HepG2 (cell line): ENCODE measurements around the gene DENND4B. TPM values are rescaled to one million over a fixed set of nuclear protein-coding genes. Genes with fewer than 3 reads are reported as not detected.

Source experiments
- ATF1 ChIP-seq: IDR thresholded peaks from 2 replicates; pipeline ENCODE4 v1.6.1; 2016; ENCODE audit warnings: mild to moderate bottlenecking, control low read depth
- CCDC6 ChIP-seq: sonication (generic); formaldehyde crosslinking; IDR thresholded peaks from 2 replicates; pipeline ENCODE4 v1.8.1; 2022; ENCODE audit warnings: mild to moderate bottlenecking, missing genetic modification reagents, moderate library complexity
- GABPB1 ChIP-seq: IDR thresholded peaks from 2 replicates; pipeline ENCODE4 v1.6.1; 2016; ENCODE audit warnings: mild to moderate bottlenecking, missing genetic modification reagents, moderate library complexity, missing compliant biosample characterization
- HOXA5 ChIP-seq: sonication (generic); formaldehyde crosslinking; IDR thresholded peaks from 2 replicates; pipeline ENCODE4 v1.4.0; 2020; ENCODE audit warnings: missing genetic modification reagents
- HOXD1 ChIP-seq: sonication (generic); formaldehyde crosslinking; IDR thresholded peaks from 2 replicates; pipeline ENCODE4 v1.5.0; 2020; ENCODE audit warnings: missing genetic modification reagents
- KLF16 ChIP-seq, 2 experiments: sonication (generic) in 1 of 2; formaldehyde crosslinking in 1 of 2; IDR thresholded peaks; 2 replicates each; pipeline versions ENCODE4 v1.6.1 to v1.8.0; 2016 to 2023; ENCODE audit warnings: missing genetic modification reagents in 2 of 2, missing compliant biosample characterization in 1 of 2
- NAIF1 ChIP-seq: sonication (generic); formaldehyde crosslinking; IDR thresholded peaks from 2 replicates; pipeline ENCODE4 v1.5.0; 2020; ENCODE audit warnings: mild to moderate bottlenecking, missing genetic modification reagents, borderline replicate concordance
- NRL ChIP-seq: sonication (generic); formaldehyde crosslinking; IDR thresholded peaks from 2 replicates; pipeline ENCODE4 v1.5.0; 2020; ENCODE audit warnings: missing genetic modification reagents, mild to moderate bottlenecking, moderate library complexity, borderline replicate concordance
- POLR2G ChIP-seq: fragments of 200-400 bp; formaldehyde crosslinking; IDR thresholded peaks from 2 replicates; pipeline ENCODE4 v1.6.1; 2018; ENCODE audit warnings: mild to moderate bottlenecking, low read depth, low read length, moderate library complexity
- RFXAP ChIP-seq: sonication (generic); formaldehyde crosslinking; IDR thresholded peaks from 2 replicates; pipeline ENCODE4 v1.4.0; 2020; ENCODE audit warnings: missing genetic modification reagents, borderline replicate concordance
- SATB2 ChIP-seq: sonication (generic); formaldehyde crosslinking; IDR thresholded peaks from 2 replicates; pipeline ENCODE4 v1.5.0; 2020; ENCODE audit warnings: missing genetic modification reagents
- SIN3B ChIP-seq: fragments of 150-350 bp; IDR thresholded peaks from 2 replicates; pipeline ENCODE4 v1.6.1; 2014; ENCODE audit warnings: low read length
- SP2 ChIP-seq: sonication (generic); formaldehyde crosslinking; IDR thresholded peaks from 2 replicates; pipeline ENCODE4 v1.5.1; 2020; ENCODE audit warnings: mild to moderate bottlenecking, missing genetic modification reagents
- SPEN ChIP-seq: sonication (generic); formaldehyde crosslinking; IDR thresholded peaks from 2 replicates; pipeline ENCODE4 v1.5.1; 2020; ENCODE audit warnings: low read depth, mild to moderate bottlenecking, missing genetic modification reagents
- SRSF1 ChIP-seq: fragments of 200-400 bp; formaldehyde crosslinking; optimal IDR thresholded peaks from 2 replicates; pipeline ENCODE3; 2017; ENCODE audit warnings: mild to moderate bottlenecking, low read depth, low read length, moderate library complexity
- ZBTB38 ChIP-seq: sonication (generic); formaldehyde crosslinking; IDR thresholded peaks from 2 replicates; pipeline ENCODE4 v1.5.1; 2020; ENCODE audit warnings: mild to moderate bottlenecking, missing genetic modification reagents
- ZNF17 ChIP-seq: sonication (generic); formaldehyde crosslinking; IDR thresholded peaks from 2 replicates; pipeline ENCODE4 v1.5.0; 2020; ENCODE audit warnings: mild to moderate bottlenecking, missing genetic modification reagents
- ZNF317 ChIP-seq: sonication (generic); formaldehyde crosslinking; IDR thresholded peaks from 2 replicates; pipeline ENCODE4 v1.5.0; 2020; ENCODE audit warnings: mild to moderate bottlenecking, missing genetic modification reagents
- ZNF446 ChIP-seq: sonication (generic); formaldehyde crosslinking; IDR thresholded peaks from 2 replicates; pipeline ENCODE4 v1.5.0; 2020; ENCODE audit warnings: mild to moderate bottlenecking, missing genetic modification reagents
- ZNF816 ChIP-seq: sonication (generic); formaldehyde crosslinking; IDR thresholded peaks from 2 replicates; pipeline ENCODE4 v1.8.0; 2022; ENCODE audit warnings: missing genetic modification reagents, mild to moderate bottlenecking, borderline replicate concordance
- polyA plus RNA-seq, 8 experiments: library from polyadenylated mRNA; depleted of rRNA in 3 of 8; stranded (reverse) in 7 of 8; unstranded in 1 of 8; fragments of >200 nt; fragmentation: Illumina TruSeq in 4 of 8; extraction: Trizol in 4 of 8; gene quantifications; 2 replicates each; pipeline versions ENCODE4 v1.2.1 to v1.2.3, GENCODE V29; 2011 to 2016; ENCODE audit warnings: low read depth in 4 of 8, missing spikeins in 1 of 8, mixed read lengths in 1 of 8; ENCODE audit not compliant: insufficient read depth in 1 of 8
- total RNA-seq, 5 experiments: library from RNA; depleted of rRNA; stranded (reverse); fragments of >200 nt; fragmentation: Illumina TruSeq; extraction: Trizol; gene quantifications; 2 replicates each; pipeline ENCODE4 v1.2.3, GENCODE V29; 2016; ENCODE audit warnings: low read depth in 1 of 5
- TF ChIP-seq, protein P1 (sequence below): sonication (generic); formaldehyde crosslinking; IDR thresholded peaks from 2 replicates; pipeline ENCODE4 v1.9.0; 2021; ENCODE audit warnings: missing genetic modification reagents, mild to moderate bottlenecking, borderline replicate concordance
- TF ChIP-seq, protein P2 (sequence below), 2 experiments: IDR thresholded peaks; 2 replicates each; pipeline ENCODE4 v1.6.1; 2011 to 2012; ENCODE audit warnings: low read length in 2 of 2, borderline replicate concordance in 1 of 2, low read depth in 1 of 2, mild to moderate bottlenecking in 1 of 2, moderate library complexity in 1 of 2
- TF ChIP-seq, protein P3 (sequence below): sonication (generic); formaldehyde crosslinking; IDR thresholded peaks from 2 replicates; pipeline ENCODE4 v1.4.0; 2020; ENCODE audit warnings: missing genetic modification reagents, mild to moderate bottlenecking, borderline replicate concordance

The DENND4B gene
- total and polyA plus RNA-seq, 2 of the 13 experiments (the other 11 are each of a cell fraction or from before 2014, with no cell fraction given), result 15.1 to 20.3 TPM

DNA sequence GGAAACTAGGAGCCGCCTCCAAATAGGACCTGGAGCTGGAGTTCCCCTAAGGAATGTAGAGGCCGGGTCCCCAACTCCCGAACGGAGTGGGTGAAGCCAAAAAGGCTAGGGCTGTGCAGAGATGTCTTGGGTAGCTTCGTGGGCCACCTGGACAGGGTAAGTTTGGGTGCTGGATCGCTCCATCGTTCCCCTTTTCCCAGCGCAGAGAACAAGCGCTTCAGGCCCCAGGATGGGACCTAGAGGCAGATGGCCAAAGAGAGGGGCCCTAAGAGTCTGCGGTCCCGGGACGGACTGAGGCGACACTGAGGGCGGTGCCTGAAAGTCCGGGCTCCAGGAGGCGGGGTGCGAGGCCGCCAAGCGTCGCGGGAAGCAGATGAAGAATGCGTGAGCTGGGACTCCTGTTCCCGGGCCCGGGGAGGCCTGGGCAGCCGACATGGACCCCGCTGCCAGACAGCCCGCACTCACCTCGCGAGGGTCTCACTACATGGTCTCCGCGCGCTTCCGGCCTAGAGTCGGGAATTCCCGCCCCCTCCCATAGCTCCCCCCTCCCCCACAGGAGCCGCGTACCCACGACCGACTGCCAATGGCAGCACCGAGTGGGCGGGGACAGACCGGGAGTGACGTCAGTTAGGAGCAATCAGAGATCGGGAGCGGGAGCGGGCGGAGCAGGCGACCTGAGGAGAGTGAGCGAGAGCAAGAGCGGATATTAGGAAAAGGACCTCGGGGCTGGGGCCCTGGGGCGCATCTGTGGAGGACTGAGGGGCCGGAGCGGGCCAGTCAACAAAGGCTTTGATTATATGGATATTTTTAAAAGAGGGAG lies 16.7 kb upstream of the DENND4B start, which contains the start of gene SLC39A1 (continued):
- TF ChIP-seq GABPB1 (peak; percentile 90), KLF16 (CRISPR knock-in tag; IDR thresholded peaks at IDR 0.05) (peak in 1 of 2 experiments; percentile 45; a peak in 2 of 4 replicates), SATB2 (0 out of 2 replicates have a peak, but pooled peaks have one; percentile 67), RFXAP (CRISPR knock-in tag) (no peak), ATF1 (CRISPR knock-in tag) (peak; percentile 73; the same call in 1 of the 2 replicates), ZNF816 (CRISPR knock-in tag) (no peak), ZNF317 (CRISPR knock-in tag) (peak; percentile 28; the same call in 1 of the 2 replicates), POLR2G (peak; percentile 72), ZNF17 (no peak), HOXD1 (CRISPR knock-in tag) (0 out of 2 replicates have a peak, but pooled peaks have one; percentile 55), SP2 (CRISPR knock-in tag) (peak; percentile 96), NRL (no peak), CCDC6 (CRISPR knock-in tag) (peak; percentile 47; the same call in 1 of the 2 replicates), SPEN (peak; percentile 71), HOXA5 (CRISPR knock-in tag) (peak; percentile 25; the same call in 1 of the 2 replicates), SRSF1 (peak; percentile 43), SIN3B (no peak), ZNF446 (CRISPR knock-in tag) (no peak), NAIF1 (CRISPR knock-in tag) (peak; percentile 56; the same call in 1 of the 2 replicates), ZBTB38 (no peak)
- TF ChIP-seq, protein P1, sequence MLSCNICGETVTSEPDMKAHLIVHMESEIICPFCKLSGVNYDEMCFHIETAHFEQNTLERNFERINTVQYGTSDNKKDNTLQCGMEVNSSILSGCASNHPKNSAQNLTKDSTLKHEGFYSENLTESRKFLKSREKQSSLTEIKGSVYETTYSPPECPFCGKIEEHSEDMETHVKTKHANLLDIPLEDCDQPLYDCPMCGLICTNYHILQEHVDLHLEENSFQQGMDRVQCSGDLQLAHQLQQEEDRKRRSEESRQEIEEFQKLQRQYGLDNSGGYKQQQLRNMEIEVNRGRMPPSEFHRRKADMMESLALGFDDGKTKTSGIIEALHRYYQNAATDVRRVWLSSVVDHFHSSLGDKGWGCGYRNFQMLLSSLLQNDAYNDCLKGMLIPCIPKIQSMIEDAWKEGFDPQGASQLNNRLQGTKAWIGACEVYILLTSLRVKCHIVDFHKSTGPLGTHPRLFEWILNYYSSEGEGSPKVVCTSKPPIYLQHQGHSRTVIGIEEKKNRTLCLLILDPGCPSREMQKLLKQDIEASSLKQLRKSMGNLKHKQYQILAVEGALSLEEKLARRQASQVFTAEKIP (CRISPR knock-in tag), result no peak
- TF ChIP-seq, protein P2, sequence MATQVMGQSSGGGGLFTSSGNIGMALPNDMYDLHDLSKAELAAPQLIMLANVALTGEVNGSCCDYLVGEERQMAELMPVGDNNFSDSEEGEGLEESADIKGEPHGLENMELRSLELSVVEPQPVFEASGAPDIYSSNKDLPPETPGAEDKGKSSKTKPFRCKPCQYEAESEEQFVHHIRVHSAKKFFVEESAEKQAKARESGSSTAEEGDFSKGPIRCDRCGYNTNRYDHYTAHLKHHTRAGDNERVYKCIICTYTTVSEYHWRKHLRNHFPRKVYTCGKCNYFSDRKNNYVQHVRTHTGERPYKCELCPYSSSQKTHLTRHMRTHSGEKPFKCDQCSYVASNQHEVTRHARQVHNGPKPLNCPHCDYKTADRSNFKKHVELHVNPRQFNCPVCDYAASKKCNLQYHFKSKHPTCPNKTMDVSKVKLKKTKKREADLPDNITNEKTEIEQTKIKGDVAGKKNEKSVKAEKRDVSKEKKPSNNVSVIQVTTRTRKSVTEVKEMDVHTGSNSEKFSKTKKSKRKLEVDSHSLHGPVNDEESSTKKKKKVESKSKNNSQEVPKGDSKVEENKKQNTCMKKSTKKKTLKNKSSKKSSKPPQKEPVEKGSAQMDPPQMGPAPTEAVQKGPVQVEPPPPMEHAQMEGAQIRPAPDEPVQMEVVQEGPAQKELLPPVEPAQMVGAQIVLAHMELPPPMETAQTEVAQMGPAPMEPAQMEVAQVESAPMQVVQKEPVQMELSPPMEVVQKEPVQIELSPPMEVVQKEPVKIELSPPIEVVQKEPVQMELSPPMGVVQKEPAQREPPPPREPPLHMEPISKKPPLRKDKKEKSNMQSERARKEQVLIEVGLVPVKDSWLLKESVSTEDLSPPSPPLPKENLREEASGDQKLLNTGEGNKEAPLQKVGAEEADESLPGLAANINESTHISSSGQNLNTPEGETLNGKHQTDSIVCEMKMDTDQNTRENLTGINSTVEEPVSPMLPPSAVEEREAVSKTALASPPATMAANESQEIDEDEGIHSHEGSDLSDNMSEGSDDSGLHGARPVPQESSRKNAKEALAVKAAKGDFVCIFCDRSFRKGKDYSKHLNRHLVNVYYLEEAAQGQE (IDR thresholded peaks at IDR 0.05; ENCODE audit: borderline replicate concordance in 1 of 2, low read depth in 1 of 2, low read length in 2 of 2), result 0 out of 4 replicates have a peak, but pooled peaks of 1 of the 2 experiments have one; percentile 5
- TF ChIP-seq, protein P3, sequence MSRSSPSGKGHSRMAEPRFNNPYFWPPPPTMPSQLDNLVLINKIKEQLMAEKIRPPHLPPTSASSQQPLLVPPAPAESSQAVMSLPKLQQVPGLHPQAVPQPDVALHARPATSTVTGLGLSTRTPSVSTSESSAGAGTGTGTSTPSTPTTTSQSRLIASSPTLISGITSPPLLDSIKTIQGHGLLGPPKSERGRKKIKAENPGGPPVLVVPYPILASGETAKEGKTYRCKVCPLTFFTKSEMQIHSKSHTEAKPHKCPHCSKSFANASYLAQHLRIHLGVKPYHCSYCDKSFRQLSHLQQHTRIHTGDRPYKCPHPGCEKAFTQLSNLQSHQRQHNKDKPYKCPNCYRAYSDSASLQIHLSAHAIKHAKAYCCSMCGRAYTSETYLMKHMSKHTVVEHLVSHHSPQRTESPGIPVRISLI (CRISPR knock-in tag), result no peak
